ENCODE results near the gene ARHGAP6.

GRCh38 chrX:11408783-11409182 is 256.9 kb downstream of the ARHGAP6 start:
- no peak for TF ChIP-seq CTCF (conservative IDR thresholded peaks at IDR 0.05; ENCODE audit: low read depth, low read length)
- no peak for TF ChIP-seq CEBPB (IDR thresholded peaks at IDR 0.05; ENCODE audit: low read depth, low read length)
- TF ChIP-seq RAD21 (IDR thresholded peaks at IDR 0.05; ENCODE audit: low read length): no peak
- no peak for TF ChIP-seq BHLHE40 (IDR thresholded peaks at IDR 0.05; ENCODE audit: low read depth, low read length)
- TF ChIP-seq RFX5 (IDR thresholded peaks at IDR 0.05; ENCODE audit: low read depth, low read length): no peak
- TF ChIP-seq POLR2A (IDR thresholded peaks at IDR 0.05; ENCODE audit: low read depth, low read length): no peak
- no peak for TF ChIP-seq MXI1 (IDR thresholded peaks at IDR 0.05; ENCODE audit: borderline replicate concordance, low read depth, low read length)
- no peak for TF ChIP-seq USF2 (IDR thresholded peaks at IDR 0.05; ENCODE audit: low read depth, low read length)
- no peak for TF ChIP-seq MAFK (IDR thresholded peaks at IDR 0.05; ENCODE audit: low read depth, low read length)
- no peak for TF ChIP-seq ELK1 (IDR thresholded peaks at IDR 0.05; ENCODE audit: borderline replicate concordance, low read depth, low read length)
